ENCODE results near the gene HOXD8.

The HOXD8 gene

DNA sequence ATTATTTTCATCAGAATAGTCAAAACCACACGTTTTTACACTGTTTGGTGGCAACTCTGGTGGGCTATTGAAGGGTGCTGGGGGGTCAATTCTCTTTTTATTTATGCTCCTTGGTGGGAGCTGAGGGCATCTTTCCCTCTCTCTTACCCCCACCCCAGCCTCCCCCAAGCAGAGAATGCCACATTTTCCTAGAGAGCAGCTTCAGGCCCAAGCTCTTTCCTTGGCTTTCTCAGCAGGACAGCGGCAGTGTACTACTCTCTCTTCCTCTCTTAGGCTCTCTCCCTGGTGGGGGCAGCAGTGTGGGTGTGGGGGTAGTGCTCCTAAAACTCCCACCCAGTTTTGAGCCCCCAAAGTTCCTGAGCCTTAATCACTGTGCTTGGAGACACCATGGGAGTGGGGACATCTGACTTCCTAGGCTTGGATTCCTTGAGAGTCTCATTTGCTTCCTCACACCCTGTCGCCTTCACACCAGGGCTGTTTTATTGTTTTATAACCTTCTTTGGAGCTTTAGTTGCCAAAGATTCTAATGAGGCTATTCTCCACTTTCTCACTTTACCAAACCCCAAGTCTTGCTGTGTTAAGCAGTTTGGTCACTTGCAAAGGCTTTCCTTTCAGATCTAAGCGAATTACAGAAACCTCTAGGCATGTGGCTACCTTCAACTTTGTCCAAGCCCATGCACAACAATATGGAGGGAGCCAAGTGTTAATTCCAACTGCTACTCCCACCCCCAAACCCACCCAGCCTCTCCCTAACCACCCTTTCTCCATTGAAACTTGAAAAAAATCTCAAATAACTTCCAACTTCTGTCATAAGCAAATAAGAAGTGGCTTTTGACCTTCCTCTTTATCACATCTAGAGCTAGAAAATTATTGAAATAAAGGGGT, 15.8 kb downstream of the HOXD8 start:
- no peak for DNase-seq

DNA sequence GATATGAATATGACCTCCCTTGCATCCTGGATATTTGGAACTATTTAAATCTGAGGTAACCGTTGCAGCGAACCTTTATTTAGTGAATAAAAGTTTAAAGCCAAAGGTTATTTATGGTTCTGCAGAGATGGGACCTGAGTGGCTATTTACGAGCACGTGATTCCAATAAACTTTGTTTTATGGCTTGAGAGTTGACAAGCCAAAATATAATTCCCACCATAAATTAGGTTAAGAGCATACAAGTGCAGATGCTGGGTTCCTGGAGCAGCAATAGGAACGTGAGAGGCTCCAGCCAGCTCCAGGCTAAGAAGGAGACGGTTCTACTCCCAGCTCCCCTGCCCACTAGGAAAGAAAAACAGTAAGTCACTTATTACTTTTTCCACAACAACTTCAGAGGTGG, 16.6 kb downstream of the HOXD8 start:
- no peak for DNase-seq

DNA sequence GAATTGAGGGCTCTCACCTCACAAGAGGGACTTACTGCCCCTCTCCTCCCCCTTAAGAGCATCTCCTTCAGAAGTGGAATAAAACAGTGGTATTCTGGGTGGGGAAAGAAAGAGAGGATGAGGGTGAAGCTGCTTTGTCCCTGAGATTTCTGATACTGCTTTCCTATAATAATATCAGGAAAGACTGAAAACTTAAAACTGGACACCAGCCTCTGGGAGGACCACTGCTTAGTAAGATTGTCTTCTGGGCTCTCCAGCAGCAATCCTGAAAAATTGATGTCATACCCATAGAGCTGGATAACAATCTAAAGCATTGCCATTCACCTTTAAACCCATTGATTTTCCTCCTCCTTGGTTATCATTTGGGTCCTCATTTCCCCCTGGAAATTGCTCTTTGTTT, 17.1 kb downstream of the HOXD8 start:
- no peak for DNase-seq

DNA sequence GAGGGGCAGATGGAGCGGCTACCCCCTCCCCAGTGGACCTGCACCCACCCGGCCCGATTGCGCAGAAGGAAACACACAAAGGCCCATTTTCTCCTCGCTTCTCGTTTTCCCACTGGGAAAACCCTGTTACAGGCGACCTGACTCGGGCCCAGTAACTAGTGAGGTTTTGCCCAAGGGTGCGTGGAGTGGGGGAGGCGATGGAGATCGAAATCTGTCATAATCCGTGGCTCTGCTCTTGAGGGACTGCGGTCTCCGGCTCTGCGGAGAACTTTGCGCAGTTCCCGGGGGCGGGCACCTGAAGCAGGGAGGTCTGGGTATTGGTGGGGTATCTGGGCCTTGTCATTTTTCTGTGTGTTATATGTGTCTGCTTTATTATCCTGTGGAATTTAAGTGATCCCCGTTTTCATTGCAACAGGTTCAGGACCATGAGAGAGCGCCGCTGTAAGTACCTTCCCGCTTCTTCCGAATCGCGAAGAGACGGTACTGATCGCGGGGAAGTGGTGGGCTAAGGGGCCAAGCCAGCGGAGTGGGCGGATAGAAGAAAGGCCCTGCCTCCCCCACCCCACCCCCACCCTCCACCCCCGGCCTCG, 17.8 kb downstream of the HOXD8 start:
- no peak for DNase-seq

DNA sequence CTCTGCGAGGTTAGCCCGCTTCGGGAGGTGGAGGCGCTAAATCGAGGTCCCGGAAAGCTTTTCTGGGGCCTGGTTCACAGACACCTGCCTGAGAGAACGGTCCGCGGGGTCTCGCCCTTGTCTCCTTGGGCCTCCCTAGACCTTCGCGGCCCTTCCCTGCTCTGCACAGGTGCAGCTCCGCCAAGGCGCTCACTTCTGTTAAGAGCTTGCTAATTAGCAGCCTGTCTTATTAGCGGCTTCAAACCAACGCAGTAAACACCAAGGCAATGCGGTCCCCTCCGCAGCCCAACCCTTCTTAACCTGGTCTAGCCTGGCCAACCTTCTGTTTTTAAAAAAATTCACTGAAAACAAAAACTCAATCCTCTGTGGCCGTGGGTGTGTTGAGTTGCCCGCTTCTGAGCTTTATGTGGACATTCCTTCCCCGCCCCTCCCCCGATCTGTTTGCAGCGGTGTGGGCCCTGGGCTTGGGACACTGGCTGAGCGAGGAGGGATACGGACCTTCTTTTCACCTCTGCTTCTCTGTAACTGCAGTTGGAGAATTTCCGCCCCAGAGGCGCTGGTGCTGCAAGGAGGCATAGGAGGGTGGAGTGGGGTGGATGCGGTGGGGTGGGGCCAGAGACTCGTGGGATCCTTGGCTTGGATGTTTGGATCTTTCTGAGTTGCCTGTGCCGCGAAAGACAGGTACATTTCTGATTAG, 18.4 kb downstream of the HOXD8 start:
- DNase-seq: no peak

DNA sequence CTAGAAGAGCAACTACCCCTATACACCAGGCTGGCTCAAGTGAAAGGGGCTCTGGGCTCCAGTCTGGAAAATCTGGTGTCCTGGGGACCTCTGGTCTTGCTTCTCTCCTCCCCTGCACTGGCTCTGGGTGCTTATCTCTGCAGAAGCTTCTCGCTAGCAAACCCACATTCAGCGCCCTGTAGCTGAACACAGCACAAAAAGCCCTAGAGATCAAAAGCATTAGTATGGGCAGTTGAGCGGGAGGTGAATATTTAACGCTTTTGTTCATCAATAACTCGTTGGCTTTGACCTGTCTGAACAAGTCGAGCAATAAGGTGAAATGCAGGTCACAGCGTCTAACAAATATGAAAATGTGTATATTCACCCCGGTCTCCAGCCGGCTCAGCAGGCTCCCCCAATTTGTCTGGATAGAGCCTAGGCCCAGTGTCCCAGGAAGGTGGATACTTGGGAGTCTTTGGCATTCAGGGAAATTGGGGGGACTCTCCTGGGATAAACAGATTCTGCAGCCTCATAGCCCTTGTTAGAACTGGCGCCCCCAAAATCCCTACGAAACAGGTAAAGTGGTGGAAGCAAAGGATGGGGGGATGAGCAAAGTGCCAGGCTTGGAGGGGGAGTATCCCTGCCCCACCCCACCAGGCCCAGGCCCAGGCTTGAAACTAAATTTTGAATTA, 19.4 kb downstream of the HOXD8 start:
- DNase-seq: no peak

DNA sequence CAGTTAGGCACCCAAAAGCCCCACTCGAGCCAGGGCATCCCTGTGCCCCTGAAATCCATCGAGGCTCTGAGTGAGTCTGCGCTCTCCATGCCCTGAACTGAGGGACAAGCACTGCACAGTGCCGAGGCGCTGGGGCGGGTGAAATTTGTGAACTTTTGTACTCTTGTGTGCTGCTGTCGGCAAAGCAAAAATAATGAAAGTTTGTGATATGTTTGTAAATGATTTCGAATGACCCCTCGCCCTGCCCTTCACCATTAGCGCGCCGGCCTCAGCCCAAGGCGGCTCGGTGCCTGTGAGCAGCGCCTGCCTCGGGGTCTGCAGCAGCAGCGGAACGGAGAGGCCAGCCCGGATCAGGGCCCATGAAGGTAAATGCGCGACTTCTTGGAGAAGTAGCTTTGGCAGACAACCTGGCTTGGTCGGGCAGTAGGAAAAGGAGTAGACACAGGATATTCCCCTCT, 20.0 kb downstream of the HOXD8 start:
- no peak for DNase-seq

DNA sequence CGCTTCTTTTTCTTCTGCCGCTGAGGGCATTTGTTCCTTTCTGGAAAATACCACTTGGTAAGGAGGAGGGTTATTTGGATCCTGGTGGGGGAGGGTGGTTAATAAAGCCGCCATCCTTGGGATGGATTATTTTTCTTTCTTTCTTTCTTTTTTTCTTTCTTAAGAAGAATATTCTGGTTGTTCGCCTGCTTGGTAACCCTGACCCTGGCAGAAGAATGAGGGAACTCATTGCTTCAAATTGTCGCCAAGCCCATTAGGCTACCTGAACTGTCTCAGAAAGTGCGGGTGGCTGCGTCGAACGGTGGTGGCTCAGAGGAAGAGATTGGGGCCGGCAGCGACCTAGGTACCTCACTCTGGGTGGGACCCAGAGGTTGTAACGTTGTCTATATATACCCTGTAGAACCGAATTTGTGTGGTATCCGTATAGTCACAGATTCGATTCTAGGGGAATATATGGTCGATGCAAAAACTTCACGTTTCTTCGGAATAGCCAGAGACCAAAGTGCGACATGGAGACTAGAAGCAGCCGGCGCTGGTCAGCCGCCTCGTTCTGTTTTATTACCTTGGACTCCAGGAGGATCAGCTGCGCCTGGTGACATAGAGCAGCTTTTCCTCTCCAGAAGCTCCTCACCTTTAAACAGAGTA, 20.6 kb downstream of the HOXD8 start:
- no peak for DNase-seq

DNA sequence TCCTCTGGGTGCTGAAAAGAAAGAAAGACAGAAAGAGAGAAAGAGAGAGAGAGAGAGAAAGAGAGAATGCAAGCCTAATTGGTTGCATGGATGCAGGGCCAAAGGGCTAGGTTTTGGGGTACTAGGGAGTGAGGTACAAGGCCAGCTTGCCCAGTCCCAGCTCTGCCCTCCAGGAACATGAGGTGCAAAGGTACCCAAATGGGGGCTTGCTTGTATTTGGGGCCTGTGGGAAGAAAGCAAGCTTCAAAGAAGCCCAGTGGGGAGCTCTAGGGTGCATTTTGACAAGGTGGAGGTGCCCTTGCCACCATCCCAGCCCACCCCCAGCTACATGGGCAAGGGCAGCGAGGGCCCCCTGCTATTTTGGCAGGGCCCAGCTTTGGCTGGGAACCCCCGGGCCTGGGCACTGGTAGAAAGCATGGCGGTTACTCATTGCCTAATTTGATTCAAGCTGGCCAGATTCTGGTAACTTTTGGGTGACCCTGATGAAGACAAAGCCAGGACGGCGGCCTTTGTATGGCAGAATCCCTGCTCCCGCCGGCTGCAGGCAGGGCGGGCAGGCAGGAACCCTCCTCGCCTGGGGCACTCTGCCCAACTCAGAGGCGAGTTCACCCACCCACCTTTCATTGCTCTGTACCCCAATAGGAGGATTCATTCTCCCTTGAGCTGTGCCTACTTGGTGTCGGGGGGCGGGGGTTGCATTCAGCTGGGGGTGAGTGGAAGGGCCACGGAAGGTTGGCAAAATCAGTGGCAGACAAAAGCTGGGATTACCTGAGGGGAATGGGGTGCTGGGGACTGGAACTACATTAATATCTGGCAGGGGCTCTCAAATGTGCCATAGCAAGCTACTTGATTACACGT, 21.3 kb downstream of the HOXD8 start:
- no peak for DNase-seq

DNA sequence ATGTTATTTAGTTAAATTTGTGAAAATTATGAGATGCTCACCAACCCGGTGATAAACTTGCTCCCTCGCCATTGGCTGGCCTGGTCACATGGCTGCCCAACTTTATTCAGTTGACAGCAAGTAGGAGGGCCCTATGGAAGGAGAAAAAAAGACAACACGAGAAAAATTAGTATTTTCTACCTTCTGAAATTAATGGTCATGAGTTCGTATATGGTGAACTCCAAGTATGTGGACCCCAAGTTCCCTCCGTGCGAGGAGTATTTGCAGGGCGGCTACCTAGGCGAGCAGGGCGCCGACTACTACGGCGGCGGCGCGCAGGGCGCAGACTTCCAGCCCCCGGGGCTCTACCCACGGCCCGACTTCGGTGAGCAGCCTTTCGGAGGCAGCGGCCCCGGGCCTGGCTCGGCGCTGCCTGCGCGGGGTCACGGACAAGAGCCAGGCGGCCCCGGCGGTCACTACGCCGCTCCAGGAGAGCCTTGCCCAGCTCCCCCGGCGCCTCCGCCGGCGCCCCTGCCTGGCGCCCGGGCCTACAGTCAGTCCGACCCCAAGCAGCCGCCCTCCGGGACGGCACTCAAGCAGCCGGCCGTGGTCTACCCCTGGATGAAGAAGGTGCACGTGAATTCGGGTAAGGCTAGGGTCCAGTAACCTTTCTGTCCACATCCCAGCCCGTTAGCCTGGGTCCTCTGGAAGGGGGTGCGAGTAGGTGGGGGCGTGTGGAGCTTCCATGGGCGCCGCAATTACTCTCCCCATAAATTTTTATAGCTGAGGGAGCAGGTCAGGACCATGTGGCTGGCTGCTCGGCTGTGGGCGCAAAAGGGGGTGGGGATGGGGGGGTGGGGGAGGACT, 22.2 kb downstream of the HOXD8 start, which contains the start of gene HOXD4:
Gene HOXD4 (plus strand): TSS at position 109 of the 846 bp plus-strand sequence. CDS start 84 bp downstream, at position 193.
- no peak for DNase-seq

DNA sequence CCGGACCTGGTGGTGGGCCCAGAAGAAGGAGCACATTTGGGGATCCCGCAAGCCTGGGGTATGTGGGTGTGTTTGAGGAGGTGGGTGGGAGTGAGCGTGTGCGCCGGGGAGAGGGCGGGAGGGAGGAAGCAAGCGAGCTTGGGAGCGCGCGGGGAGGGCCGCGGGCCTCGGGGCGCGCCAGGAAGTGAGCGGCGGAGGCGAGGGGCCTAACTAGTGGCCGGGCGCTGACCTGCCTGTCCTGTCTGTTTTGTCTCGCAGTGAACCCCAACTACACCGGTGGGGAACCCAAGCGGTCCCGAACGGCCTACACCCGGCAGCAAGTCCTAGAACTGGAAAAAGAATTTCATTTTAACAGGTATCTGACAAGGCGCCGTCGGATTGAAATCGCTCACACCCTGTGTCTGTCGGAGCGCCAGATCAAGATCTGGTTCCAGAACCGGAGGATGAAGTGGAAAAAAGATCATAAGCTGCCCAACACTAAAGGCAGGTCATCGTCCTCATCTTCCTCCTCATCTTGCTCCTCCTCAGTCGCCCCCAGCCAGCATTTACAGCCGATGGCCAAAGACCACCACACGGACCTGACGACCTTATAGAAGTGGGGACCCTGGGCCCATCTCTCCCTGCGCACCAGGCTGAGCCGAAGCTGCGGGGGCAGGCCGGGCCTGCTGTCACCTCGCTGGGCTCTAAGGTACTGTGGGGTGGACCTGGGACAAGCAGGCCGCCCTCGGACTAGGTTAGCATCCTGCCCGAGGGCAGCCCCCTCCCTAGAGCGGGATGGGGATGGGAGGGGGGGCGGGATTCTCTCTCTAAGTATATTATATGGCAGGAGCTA, 23.1 kb downstream of the HOXD8 start:
- no peak for DNase-seq

DNA sequence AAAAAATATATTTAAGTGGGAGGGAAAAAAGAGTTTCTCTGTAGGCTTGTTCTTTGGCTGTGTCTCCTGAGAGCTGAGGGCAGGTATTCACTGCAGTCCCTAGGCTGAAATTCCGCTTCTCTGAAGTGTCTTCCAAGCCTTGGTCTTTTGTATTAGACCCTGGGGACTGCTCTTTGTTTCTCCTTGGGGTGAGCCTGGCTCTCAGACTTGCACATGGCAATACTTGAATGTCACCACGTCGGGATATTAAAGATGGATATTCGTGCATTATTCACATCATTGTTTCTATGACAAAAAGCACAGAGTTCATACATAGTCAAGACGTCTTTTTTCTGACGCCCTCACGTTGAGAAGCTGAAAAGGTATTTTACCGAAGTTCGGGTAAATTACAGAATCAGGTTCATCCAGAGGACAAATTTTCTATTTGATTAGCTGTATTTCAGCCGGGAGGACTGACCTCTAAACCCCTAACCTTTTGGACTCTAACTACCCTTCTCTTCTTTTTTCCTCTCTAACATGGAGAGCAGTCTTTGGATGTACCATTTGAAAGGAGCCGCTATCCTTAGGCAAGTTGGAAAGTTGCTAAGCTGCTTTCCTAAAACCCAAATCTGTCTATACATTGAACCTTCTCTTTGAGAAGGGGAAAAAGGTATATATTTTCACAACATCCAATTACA, 25.2 kb downstream of the HOXD8 start:
- no peak for DNase-seq

DNA sequence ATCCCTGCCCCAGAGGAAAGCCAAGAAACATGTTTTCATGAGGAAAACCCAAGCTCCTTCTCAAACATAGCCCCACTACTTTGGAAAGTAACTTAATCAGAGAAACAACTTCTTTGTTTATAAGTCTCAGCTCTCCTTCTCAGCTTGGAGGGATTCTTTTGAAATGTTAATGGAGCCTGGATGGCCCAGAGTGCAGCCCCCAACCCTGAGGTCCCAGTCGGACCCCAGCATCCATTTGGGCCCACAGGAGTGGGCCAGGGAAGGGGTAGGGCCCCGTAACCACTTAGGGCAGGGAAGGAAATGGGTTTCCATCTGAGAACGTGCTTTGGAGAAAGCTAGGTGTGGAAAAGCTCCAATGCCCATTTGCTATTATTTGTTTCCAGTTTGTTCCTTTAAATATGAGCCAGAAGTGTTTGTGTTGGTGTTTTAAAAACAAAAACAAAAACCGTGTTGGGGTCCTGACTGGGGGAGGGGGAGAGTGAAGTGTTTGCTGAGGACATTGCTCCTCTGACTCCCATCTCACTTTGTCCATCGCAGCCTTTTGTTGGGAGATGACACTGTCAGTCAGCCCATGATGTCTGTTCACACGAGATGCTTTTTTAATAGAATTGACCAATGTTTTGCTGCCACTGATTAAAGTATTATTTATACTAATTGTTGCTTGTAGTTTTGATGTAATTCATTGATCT, 26.0 kb downstream of the HOXD8 start:
- no peak for DNase-seq

DNA sequence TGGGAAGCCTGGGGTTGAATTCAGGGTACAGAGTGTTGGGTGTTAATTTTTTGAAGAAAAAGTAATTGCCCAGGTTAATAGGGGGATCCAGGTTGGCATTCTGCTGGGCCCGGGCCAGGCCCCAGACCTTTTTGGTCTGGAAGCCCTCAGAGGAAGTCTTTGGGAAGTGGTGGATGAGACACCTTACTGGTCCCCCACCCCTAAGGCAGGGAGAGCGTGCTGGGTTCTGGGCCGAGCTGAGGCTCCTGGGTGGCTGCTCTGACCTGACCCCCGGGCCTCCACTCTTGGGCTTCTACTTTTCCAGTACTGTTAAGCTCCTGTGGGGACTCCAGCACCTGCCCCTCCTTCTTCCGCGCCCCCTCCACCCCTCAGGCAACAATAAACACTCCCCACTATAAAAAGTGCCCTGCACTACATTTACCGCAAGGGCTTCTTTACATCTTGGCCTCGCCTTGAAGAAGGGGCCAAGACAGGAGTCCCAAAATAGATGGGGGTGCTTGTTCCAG, 26.8 kb downstream of the HOXD8 start:
- no peak for DNase-seq

DNA sequence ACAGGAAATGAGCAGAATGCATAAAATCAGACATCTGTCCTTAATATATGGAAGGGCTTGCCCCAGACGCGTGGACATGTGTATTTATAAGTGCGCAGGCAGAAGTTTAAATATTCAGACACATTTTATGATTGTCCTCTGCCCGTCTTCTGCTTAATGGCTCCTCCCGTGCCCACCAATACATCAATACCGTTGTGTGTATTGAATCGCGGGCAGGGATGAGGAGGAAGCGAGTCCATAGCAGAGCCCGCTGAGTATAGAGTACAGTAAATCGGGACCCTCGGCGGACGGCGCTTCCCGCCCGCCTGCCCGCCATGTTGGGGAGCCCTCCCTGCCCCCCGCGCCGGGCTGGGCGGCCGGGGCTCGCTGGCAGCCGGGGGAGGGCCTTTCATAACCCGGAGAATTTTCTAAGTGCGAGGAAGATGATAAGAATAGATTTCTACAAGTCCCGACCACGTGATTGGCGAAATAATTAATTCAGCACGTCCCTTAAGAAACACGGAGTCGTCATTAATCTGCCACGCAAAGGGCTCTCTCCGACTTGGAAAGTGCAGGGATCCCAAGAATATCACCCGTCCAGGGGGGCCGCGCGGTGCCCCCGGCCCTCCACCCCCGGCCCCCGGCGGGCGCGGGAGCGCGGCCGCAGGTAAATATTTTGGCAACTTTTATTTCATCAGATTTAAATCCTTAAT, 27.4 kb downstream of the HOXD8 start, which contains the start of gene HOXD3:
Gene HOXD3 (plus strand): TSS at position 501 of the 692 bp plus-strand sequence. CDS start 11,808 bp downstream, outside the sequence.
- DNase-seq: no peak

Measured in nucleus accumbens (tissue), 56 donors.